KOPT-K1 (cell line): Measurements from ENCODE around the gene SOX30.

Source experiments
- H3K27ac ChIP-seq: fragments of 200-600 bp; sonication (generic); 2 replicates; pipeline ENCODE4 v1.5.1; 2016; ENCODE audit warnings: antibody characterized with exemption, mild to moderate bottlenecking, low read depth, low read length; ENCODE audit not compliant: poor library complexity, severe bottlenecking
- H3K36me3 ChIP-seq: fragments of 200-600 bp; sonication (generic); 2 replicates; pipeline ENCODE4 v1.5.1; 2017; ENCODE audit warnings: antibody characterized with exemption, mild to moderate bottlenecking, low read length, moderate library complexity; ENCODE audit not compliant: insufficient read depth
- H3K9me3 ChIP-seq: fragments of 200-600 bp; sonication (generic); 2 replicates; pipeline ENCODE4 v1.5.1; 2017; ENCODE audit warnings: antibody characterized with exemption, low read length, mild to moderate bottlenecking; ENCODE audit not compliant: insufficient read depth, poor library complexity, severe bottlenecking

The SOX30 gene

DNA sequence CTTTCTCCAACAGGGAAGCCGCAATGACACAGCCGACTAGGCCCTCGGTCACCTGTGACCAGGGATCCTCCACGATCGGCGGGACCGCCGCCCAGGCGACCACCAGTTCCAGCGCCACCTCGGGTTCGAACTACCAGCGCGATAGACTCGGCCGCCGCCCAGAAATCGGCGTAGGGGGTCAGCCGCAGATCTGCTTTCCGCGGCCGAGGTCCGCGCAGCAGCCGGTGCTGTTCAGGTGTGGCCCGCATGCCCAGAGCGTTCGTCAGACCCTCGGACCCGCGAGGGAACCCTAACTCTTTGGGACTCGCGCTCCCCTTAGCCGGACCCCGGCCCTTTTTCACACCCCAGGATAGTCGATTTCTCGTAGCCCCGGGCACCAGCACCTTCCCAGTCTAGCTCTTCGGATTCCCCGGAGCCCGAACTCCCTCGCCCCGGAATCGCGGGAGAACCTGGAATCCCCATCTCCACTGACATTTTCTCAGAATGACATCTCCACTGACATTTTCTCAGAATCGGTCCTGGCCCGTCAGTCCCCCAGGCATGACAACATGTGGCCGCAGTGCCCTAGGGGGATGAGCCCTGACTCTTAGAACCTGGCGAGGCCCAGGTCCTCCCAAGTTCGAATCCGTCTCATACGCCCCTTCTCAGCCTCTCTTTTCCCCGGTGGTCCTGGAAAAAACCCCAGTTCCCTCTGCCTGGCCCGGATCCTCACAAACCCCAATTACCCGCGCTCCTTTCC is 19.5 kb upstream of the SOX30 start:
- Histone ChIP-seq H3K9me3 (peaks cover 21% of the 10 kb centered on the region), H3K27ac (no peak overlapping the region), H3K36me3 (no peaks in the 10 kb centered on the region)

DNA sequence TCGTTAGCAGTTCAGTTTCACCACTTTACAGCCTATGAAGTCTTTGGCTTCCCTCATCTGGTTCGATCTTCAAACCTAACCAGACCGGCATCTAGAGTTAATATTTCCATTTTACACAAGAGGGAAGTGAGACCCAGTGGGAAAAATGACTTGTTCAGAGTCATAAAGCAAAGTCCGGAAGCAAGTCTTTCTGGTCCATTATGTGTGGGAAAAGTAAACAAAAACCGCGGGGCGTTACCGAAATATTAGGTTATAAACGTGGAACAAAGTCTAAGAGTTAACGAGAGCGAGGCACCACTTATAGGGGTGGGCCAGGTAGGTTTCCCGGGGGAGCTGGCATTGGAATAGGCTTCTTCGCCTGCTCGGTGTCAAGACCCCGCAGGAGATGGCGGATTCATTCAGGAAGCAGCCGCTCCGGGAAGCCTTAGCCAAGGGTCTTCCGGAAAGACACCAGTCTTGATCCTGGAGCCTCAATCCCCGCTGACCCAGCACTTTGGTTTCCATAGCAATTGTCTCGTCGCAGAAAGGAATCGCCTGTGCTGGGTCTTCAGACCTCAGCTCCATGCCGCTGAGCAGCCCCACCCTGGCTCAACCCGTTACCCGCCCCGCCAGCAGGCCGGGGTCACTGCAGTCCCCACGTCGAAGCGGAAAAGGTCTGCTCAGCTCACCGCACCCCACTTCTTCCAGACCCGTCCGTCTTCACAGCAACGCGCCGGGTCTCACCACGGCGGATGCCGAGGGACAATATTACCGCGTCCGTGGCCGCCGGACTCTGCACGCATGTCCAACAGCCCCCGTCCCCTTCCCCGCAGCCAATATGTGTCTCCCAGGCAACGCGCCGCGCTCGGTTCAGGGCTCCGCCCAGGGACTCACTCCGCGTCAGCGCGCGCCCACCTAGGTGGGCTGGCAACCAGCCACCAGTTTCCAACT is 18.7 kb upstream of the SOX30 start, which contains the start of gene C5orf52:
Gene C5orf52 (plus strand): TSS at position 872 of the 930 bp plus-strand sequence. CDS start 82 bp downstream, outside the sequence.
- Histone ChIP-seq H3K36me3 (no peaks in the 10 kb centered on the region), H3K27ac (no peak within 1 kb of the TSS), H3K9me3 (peaks cover 21% of the 10 kb centered on the region)

DNA sequence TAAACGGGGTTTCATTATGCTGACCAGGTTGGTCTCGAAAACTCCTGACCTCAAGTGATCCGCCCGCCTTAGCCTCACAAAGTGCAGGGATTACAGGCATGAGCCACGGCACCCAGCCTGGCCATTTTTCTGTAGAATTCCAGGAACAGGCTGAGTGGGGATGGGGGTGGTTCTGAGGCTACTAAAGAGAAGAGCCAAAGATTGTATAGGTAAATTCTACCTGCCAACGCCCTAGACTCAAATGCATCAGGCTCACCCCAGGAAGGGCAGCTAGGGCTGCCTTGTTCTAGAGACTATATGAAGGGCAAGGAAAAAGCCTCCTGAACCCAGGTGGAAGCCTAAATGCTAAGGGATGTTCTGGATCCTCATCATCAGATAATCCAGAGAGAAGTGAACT is 17.5 kb upstream of the SOX30 start:
- peaks cover 21% of the 10 kb centered on the region for H3K9me3 ChIP-seq
- H3K36me3 ChIP-seq: no peaks in the 10 kb centered on the region
- no peak overlapping the region for H3K27ac ChIP-seq

GRCh38 chr5:157668356-157668755 is 16.1 kb upstream of the SOX30 start:
- no peak overlapping the region for H3K27ac ChIP-seq

DNA sequence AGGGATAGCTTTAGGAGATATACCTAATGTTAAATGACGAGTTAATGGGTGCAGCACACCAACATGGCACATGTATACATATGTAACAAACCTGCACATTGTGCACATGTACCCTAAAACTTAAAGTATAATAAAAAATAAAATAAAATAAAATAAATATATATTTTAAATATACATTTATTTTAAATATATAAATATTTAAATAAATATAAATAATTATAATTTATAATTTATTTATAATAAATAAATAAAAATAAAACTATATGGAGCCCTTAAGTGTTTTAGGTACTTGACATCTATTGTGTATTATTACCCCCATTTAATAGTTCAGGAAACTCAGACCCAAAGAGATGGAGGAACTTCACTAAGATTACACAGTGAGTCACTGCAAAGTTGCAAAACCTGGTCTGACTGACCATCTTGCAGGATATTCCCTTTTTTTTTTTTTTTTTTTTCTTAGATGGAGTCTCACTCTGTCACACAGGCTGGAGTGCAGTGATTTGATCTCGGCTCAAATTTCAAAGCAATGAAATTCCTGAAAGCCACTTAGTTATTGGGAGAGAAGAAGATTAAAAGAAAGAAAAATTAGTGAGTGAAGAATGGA is 13.3 kb upstream of the SOX30 start:
- Histone ChIP-seq H3K27ac (no peak overlapping the region), H3K36me3 (no peaks in the 10 kb centered on the region), H3K9me3 (peaks cover 7% of the 10 kb centered on the region)

More at GRCh38 chr5:157668356-157668755, 16.1 kb upstream of the SOX30 start:
- Histone ChIP-seq H3K36me3 (no peaks in the 10 kb centered on the region), H3K9me3 (peaks cover 21% of the 10 kb centered on the region)

- no peaks in the 10 kb centered on the region for H3K36me3 ChIP-seq
- H3K9me3 ChIP-seq: peaks cover 59% of the 10 kb centered on the region
- no peak overlapping the region for H3K27ac ChIP-seq
Observed at GRCh38 chr5:157659868-157660660, 7.8 kb upstream of the SOX30 start.

GRCh38 chr5:157658893-157659292 is 6.7 kb upstream of the SOX30 start:
- H3K27ac ChIP-seq: no peak overlapping the region
- H3K9me3 ChIP-seq: peaks cover 68% of the 10 kb centered on the region

GRCh38 chr5:157657516-157657915 is 5.3 kb upstream of the SOX30 start:
- H3K9me3 ChIP-seq: peaks cover 76% of the 10 kb centered on the region
- H3K36me3 ChIP-seq: no peaks in the 10 kb centered on the region
- H3K27ac ChIP-seq: no peak overlapping the region

More at GRCh38 chr5:157658893-157659292, 6.7 kb upstream of the SOX30 start:
- no peaks in the 10 kb centered on the region for H3K36me3 ChIP-seq

GRCh38 chr5:157651623-157652376 is 438 bp downstream of the SOX30 start:
- H3K9me3 ChIP-seq: peaks cover 51% of the 10 kb centered on the region
- no peak overlapping the region for H3K27ac ChIP-seq

DNA sequence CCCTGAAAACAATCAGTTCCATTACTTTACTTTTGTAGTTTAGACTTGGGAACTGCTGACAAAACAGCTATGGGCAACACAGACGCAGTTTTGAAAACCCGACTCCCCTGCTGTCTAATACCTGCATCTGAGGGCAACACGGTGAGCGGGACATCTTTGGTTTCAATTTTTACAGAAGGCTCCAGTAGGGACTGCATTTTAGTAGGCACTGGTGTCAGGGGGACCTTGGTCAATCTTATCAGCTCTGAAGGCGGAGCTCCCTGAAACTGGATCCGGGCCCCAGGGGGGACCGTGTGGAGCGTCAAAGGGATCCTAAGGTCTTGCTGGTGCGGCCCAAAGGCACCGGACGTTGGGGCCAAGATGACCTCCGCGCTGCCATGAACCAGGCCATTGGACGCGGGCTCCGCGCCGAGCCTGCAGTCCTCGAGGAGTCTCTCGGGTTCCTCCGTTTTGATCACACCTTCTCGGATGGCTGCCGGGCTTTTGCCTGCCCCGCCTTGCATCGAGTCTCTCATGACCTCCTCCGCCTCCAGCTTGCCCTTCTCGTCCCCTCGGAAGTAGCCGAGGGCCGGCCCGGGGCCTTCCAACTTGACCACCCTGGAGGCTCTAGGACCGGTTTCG is 1.1 kb downstream of the SOX30 start:
- Histone ChIP-seq H3K36me3 (no peaks in the 10 kb centered on the region), H3K27ac (no peak overlapping the region), H3K9me3 (peaks cover 44% of the 10 kb centered on the region)

More at GRCh38 chr5:157651623-157652376, 438 bp downstream of the SOX30 start:
- H3K36me3 ChIP-seq: no peaks in the 10 kb centered on the region

GRCh38 chr5:157649101-157649500 is 3.1 kb downstream of the SOX30 start:
- Histone ChIP-seq H3K36me3 (no peaks in the 10 kb centered on the region), H3K27ac (no peak overlapping the region), H3K9me3 (peaks cover 26% of the 10 kb centered on the region)

DNA sequence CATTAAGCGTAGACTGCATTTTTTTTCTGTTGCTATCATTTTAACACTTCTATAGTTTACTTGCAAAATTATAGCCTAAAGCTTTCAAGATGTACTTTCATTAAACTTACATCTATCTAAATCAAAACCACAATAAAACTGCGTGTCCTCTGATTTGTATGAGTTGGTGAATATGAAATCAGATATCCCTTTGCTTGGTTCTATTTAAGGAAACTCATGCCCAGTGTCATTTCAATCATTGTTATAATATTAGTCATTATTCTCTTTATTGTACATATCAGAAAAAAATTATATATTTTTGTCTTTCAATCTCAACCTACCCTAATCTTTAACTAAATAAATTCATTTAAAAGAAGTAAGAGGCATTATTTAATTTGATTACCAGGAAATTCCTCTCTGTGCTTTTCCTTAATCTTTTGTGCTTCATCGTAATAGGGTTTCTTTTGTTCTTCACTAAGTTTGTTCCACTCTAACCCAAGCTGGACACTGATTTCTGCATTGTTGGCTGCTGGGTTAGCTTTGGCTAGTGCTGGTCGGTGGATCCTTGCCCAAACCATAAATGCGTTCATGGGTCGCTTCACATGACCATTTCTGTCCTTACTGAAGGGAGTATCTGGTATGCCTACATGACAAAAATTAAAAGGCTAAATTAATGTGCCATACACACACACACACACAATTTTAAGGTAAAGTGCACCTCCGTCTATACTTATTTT is 3.8 kb downstream of the SOX30 start:
- Histone ChIP-seq H3K9me3 (peaks cover 26% of the 10 kb centered on the region), H3K27ac (no peak overlapping the region), H3K36me3 (no peaks in the 10 kb centered on the region)
